IMR-90 (cell line): ENCODE measurements around the gene MS4A10. TPM values are rescaled to one million over a fixed set of nuclear protein-coding genes. Genes with fewer than 3 reads are reported as not detected.

Experiments used
- ATAC-seq: fragments of 200-7000 bp; cut with Tn5 transposase; 2 replicates; pipeline ENCODE4 v1.9.1; 2020; ENCODE audit warnings: low read depth, mild to moderate bottlenecking, moderate library complexity
- BruUV-seq: library from RNA; stranded (reverse); fragments of 400-500 nt; replicated peaks from 2 replicates; lab custom pipeline; 2021; lab: Mats Ljungman, UMichigan
- CTCF ChIA-PET: fragments of 300-600 bp; formaldehyde crosslinking; extraction: SDS; loops from one replicate; lab custom pipeline; 2021; ENCODE audit warnings: antibody characterized with exemption; lab: Yijun Ruan, JAX
- POLR2A ChIA-PET: fragments of 300-600 bp; sonication (Branson Sonifier 250); formaldehyde crosslinking; loops from one replicate; lab custom pipeline; 2022; ENCODE audit warnings: antibody characterized with exemption; ENCODE audit not compliant: unreplicated experiment; lab: Charles Lee
- DNase-seq: peaks from one replicate; pipeline ENCODE4 v3.0.0; 2013
- H2AFZ ChIP-seq: replicated peaks from 2 replicates; pipeline ENCODE3; 2013; ENCODE audit warnings: low read length, mild to moderate bottlenecking; ENCODE audit not compliant: poor library complexity
- H2AK5ac ChIP-seq: 2 replicates; pipeline ENCODE4 v1.6.1; 2013; ENCODE audit warnings: low read depth, low read length, inconsistent platforms
- H2AK9ac ChIP-seq: replicated peaks from 2 replicates; pipeline ENCODE3; 2013; ENCODE audit warnings: mild to moderate bottlenecking, low read depth, low read length, moderate library complexity; ENCODE audit not compliant: poor library complexity
- H2BK120ac ChIP-seq: 2 replicates; pipeline ENCODE4 v1.6.1; 2013; ENCODE audit warnings: low read depth, low read length, inconsistent platforms
- H2BK15ac ChIP-seq: 3 replicates; pipeline ENCODE4 v1.6.1; 2013; ENCODE audit warnings: low read depth, low read length, inconsistent platforms
- H2BK20ac ChIP-seq: 2 replicates; pipeline ENCODE4 v1.6.1; 2013; ENCODE audit warnings: low read depth, mild to moderate bottlenecking, inconsistent platforms, low read length, moderate library complexity
- H2BK5ac ChIP-seq: 2 replicates; pipeline ENCODE4 v1.6.1; 2013; ENCODE audit warnings: mild to moderate bottlenecking, low read depth, low read length, inconsistent platforms; ENCODE audit not compliant: poor library complexity, severe bottlenecking
- H3K14ac ChIP-seq: replicated peaks from 2 replicates; pipeline ENCODE4 v1.6.1; 2013; ENCODE audit warnings: low read depth, low read length, inconsistent platforms
- H3K18ac ChIP-seq: 2 replicates; pipeline ENCODE4 v1.6.1; 2013; ENCODE audit warnings: low read depth, low read length, control low read depth
- H3K23ac ChIP-seq: 2 replicates; pipeline ENCODE4 v1.6.1; 2013; ENCODE audit warnings: low read depth, low read length, inconsistent platforms
- H3K27ac ChIP-seq: 2 replicates; pipeline ENCODE4 v1.5.1; 2013; ENCODE audit warnings: mild to moderate bottlenecking, control low read depth, low read length; ENCODE audit not compliant: insufficient read depth
- H3K27me3 ChIP-seq: 2 replicates; pipeline ENCODE4 v1.6.1; 2013; ENCODE audit warnings: low read length; ENCODE audit not compliant: control insufficient read depth, insufficient read depth
- H3K36me3 ChIP-seq: 2 replicates; pipeline ENCODE4 v1.6.1; 2013; ENCODE audit warnings: low read length, mixed read lengths; ENCODE audit not compliant: control insufficient read depth, insufficient read depth
- H3K4ac ChIP-seq: 2 replicates; pipeline ENCODE4 v1.6.1; 2013; ENCODE audit warnings: low read depth, low read length, inconsistent platforms
- H3K4me1 ChIP-seq: 2 replicates; pipeline ENCODE4 v1.6.1; 2013; ENCODE audit warnings: low read length, mixed read lengths; ENCODE audit not compliant: control insufficient read depth, insufficient read depth
- H3K4me2 ChIP-seq: 2 replicates; pipeline ENCODE4 v1.6.1; 2013; ENCODE audit warnings: low read depth, mild to moderate bottlenecking, control low read depth, low read length, moderate library complexity
- H3K4me3 ChIP-seq: 2 replicates; pipeline ENCODE4 v1.5.1; 2013; ENCODE audit warnings: low read depth, mild to moderate bottlenecking, control low read depth, low read length, moderate library complexity; ENCODE audit not compliant: insufficient read depth
- H3K56ac ChIP-seq: 2 replicates; pipeline ENCODE4 v1.6.1; 2013; ENCODE audit warnings: low read length, inconsistent platforms; ENCODE audit not compliant: insufficient read depth; ENCODE audit errors: extremely low read depth
- H3K79me1 ChIP-seq, 2 experiments: 2 replicates each; pipeline ENCODE4 v1.6.1; 2013; ENCODE audit warnings: low read length in 2 of 2, inconsistent platforms in 1 of 2, low read depth in 1 of 2
- H3K9ac ChIP-seq: 2 replicates; pipeline ENCODE4 v1.6.1; 2013; ENCODE audit warnings: low read depth, low read length, control low read depth
- H3K9me1 ChIP-seq: 2 replicates; pipeline ENCODE4 v1.6.1; 2013; ENCODE audit warnings: low read length, inconsistent platforms; ENCODE audit not compliant: insufficient read depth
- H3K9me3 ChIP-seq: 2 replicates; pipeline ENCODE4 v1.6.1; 2013; ENCODE audit warnings: low read length; ENCODE audit not compliant: control insufficient read depth, insufficient read depth
- H4K20me1 ChIP-seq: 2 replicates; pipeline ENCODE4 v1.6.1; 2013; ENCODE audit warnings: low read length, inconsistent platforms; ENCODE audit not compliant: insufficient read depth
- H4K5ac ChIP-seq: 2 replicates; pipeline ENCODE4 v1.6.1; 2013; ENCODE audit warnings: mild to moderate bottlenecking, low read depth, low read length, control low read depth
- H4K8ac ChIP-seq, 2 experiments: 2 replicates each; pipeline ENCODE4 v1.6.1; 2013; ENCODE audit warnings: low read depth in 2 of 2, low read length in 2 of 2, control low read depth in 1 of 2, inconsistent platforms in 1 of 2
- H4K91ac ChIP-seq: 2 replicates; pipeline ENCODE4 v1.6.1; 2013; ENCODE audit warnings: low read depth, low read length, inconsistent platforms; ENCODE audit not compliant: insufficient read depth
- MAZ ChIP-seq: IDR thresholded peaks from 2 replicates; pipeline ENCODE4 v1.6.1; 2012; ENCODE audit warnings: low read depth, mild to moderate bottlenecking, low read length, improper control_type of control experiment, moderate library complexity, borderline replicate concordance
- WGBS, 2 experiments: methylation state at CpG; one replicate each; pipeline versions ENCODE4 v1.1.5 to v1.1.7; 2013; ENCODE audit warnings: missing lambda C conversion rate in 2 of 2; ENCODE audit not compliant: insufficient read length in 1 of 2; ENCODE audit errors: extremely low coverage in 2 of 2; 5-methylcytosine and 5-hydroxymethylcytosine counted together
- dilution Hi-C: fragments of 300-500 bp; cut with HindIII; formaldehyde crosslinking; loops from one replicate; pipeline ENCODE4 v1.14.3; 2018; ENCODE audit warnings: low sequenced_read_pairs; ENCODE audit not compliant: unreplicated experiment
- in situ Hi-C: fragments of 300-500 bp; cut with MboI; formaldehyde crosslinking; loops from 3 replicates; pipeline ENCODE4 v1.14.3; 2019; ENCODE audit warnings: low sequenced_read_pairs, inconsistent platforms, mixed read lengths
- intact Hi-C: fragments of 100-400 bp; cut with micrococcal nuclease; formaldehyde crosslinking; loops from 2 replicates; pipeline ENCODE4 v1.10.0; 2022
- polyA plus RNA-seq, 3 experiments: library from polyadenylated mRNA; depleted of rRNA; stranded (reverse); fragments of >200 nt; gene quantifications; 2 replicates each; pipeline ENCODE4 v1.2.3, GENCODE V29; 2012; ENCODE audit warnings: low replicate concordance in 1 of 3
- total RNA-seq: library from RNA; depleted of rRNA; stranded (reverse); fragments of >200 nt; gene quantifications from 2 replicates; pipeline ENCODE4 v1.2.3, GENCODE V29; 2012
- TF ChIP-seq, protein P1 (sequence below): fragments of 150-350 bp; IDR thresholded peaks from 2 replicates; pipeline ENCODE4 v1.6.1; 2017; ENCODE audit warnings: mild to moderate bottlenecking, antibody characterized with exemption, low read length, low read depth

Gene MS4A10
- total and polyA plus RNA-seq, 2 of the 4 experiments (the other 2 are of a cell fraction): not detected

- Histone ChIP-seq H3K4me3 (no peak overlapping the region), H2AK5ac (no peak overlapping the region), H2AK9ac (peak overlapping the region; percentile 12), H3K9ac (no peak overlapping the region), H3K27ac (no peak overlapping the region), H3K9me3 (no peaks in the 10 kb centered on the region), H4K8ac (no peak overlapping the region), H2BK20ac (no peak overlapping the region), H3K14ac (no peak overlapping the region), H3K18ac (no peak overlapping the region), H3K79me1 (no peaks in the 10 kb centered on the region), H2BK120ac (no peak overlapping the region), H3K4me1 (no peaks in the 10 kb centered on the region), H3K23ac (no peak overlapping the region), H3K27me3 (peaks cover 39% of the 10 kb centered on the region), H3K9me1 (no peaks in the 10 kb centered on the region), H4K5ac (no peak overlapping the region), H3K4me2 (no peak overlapping the region), H2BK15ac (no peak overlapping the region), H3K4ac (no peak overlapping the region), H2AFZ (peak overlapping the region; percentile 47), H3K36me3 (no peaks in the 10 kb centered on the region), H4K20me1 (no peaks in the 10 kb centered on the region), H4K91ac (no peak overlapping the region), H2BK5ac (no peak overlapping the region), H3K56ac (no peak overlapping the region)
- ChIA-PET CTCF (interaction anchor here (0.5 to 4.9 kb wide), 10 partner anchors 8 to 1883 kb away, joined by 3 to 86 read pairs (median 6); no protein-coding TSS in a partner anchor), POLR2A (interaction anchor here (1.4 kb wide), 1 partner anchor 57 kb away, joined by 4 read pairs; no protein-coding TSS in a partner anchor)
- in situ Hi-C loops (no loop called here), dilution Hi-C loops (no loop called here), intact Hi-C loops (loop anchor here (1.0 to 5.0 kb wide), 7 partner anchors 55 to 357 kb away; no protein-coding TSS in a partner anchor)
- 33% methylated on average over 6 of the region's 10 CpGs; no CpG with 5 or more reads in 1 of the 2 experiments for WGBS, 2 experiments
- ATAC-seq: peak; percentile 9; the same call in 1 of the 2 replicates
- no peak for DNase-seq
- BruUV-seq: no TSS peak
- TF ChIP-seq, protein P1, sequence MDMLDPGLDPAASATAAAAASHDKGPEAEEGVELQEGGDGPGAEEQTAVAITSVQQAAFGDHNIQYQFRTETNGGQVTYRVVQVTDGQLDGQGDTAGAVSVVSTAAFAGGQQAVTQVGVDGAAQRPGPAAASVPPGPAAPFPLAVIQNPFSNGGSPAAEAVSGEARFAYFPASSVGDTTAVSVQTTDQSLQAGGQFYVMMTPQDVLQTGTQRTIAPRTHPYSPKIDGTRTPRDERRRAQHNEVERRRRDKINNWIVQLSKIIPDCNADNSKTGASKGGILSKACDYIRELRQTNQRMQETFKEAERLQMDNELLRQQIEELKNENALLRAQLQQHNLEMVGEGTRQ: no peak
- TF ChIP-seq MAZ: no peak
These were observed 45.5 kb downstream of the MS4A10 start for GRCh38 chr11:60830478-60831142.
